ENCODE data around the gene MBTPS2.

- no peak for TF ChIP-seq POLR2A (IDR thresholded peaks at IDR 0.05; ENCODE audit: low read length)
- TF ChIP-seq GATA1 (IDR thresholded peaks at IDR 0.05; ENCODE audit: low read depth, low read length), result no peak
Measured at GRCh38 chrX:21799767-21800166, 39.6 kb upstream of the MBTPS2 start.
